ENCODE results near the gene INSL6. TPM values are rescaled to one million over a fixed set of nuclear protein-coding genes. Genes with fewer than 3 reads are reported as not detected.

The INSL6 gene
- total RNA-seq, 1 donor = not detected

GRCh38 chr9:5146241-5146640, 39.2 kb downstream of the INSL6 start:
- H3K4me3 ChIP-seq (ENCODE audit: low read depth, low read length) = no peak overlapping the region
- DNase-seq (ENCODE audit: low read depth) = no peak
- TF ChIP-seq CTCF (IDR thresholded peaks at IDR 0.05; ENCODE audit: insufficient read depth, low read length) = no peak

GRCh38 chr9:5144217-5144616, 41.2 kb downstream of the INSL6 start:
- H3K4me3 ChIP-seq (ENCODE audit: low read depth, low read length) = no peak overlapping the region
- TF ChIP-seq CTCF (IDR thresholded peaks at IDR 0.05; ENCODE audit: insufficient read depth, low read length) = no peak
- no peak for DNase-seq (ENCODE audit: low read depth)

- no peak overlapping the region for H3K4me3 ChIP-seq (ENCODE audit: low read depth, low read length)
- DNase-seq (ENCODE audit: low read depth) = no peak
- TF ChIP-seq CTCF (IDR thresholded peaks at IDR 0.05; ENCODE audit: insufficient read depth, low read length) = no peak
Measured at GRCh38 chr9:5140151-5140550, 45.3 kb downstream of the INSL6 start.

- DNase-seq (ENCODE audit: low read depth) = no peak
- H3K4me3 ChIP-seq (ENCODE audit: low read depth, low read length) = no peak overlapping the region
- TF ChIP-seq CTCF (IDR thresholded peaks at IDR 0.05; ENCODE audit: insufficient read depth, low read length) = no peak
Measured at GRCh38 chr9:5122516-5122915, 62.9 kb downstream of the INSL6 start.

GRCh38 chr9:5122116-5122515, 63.3 kb downstream of the INSL6 start:
- no peak for TF ChIP-seq CTCF (IDR thresholded peaks at IDR 0.05; ENCODE audit: insufficient read depth, low read length)
- DNase-seq (ENCODE audit: low read depth) = no peak

GRCh38 chr9:5113994-5114748, 71.3 kb downstream of the INSL6 start:
- TF ChIP-seq CTCF (IDR thresholded peaks at IDR 0.05; ENCODE audit: insufficient read depth, low read length) = no peak
- no peak for DNase-seq (ENCODE audit: low read depth)
- no peak overlapping the region for H3K4me3 ChIP-seq (ENCODE audit: low read depth, low read length)

More at GRCh38 chr9:5122116-5122515, 63.3 kb downstream of the INSL6 start:
- no peak overlapping the region for H3K4me3 ChIP-seq (ENCODE audit: low read depth, low read length)

Small RNA genes lying within 50 kb of the gene (small RNA-seq; reads per million reads assigned to genes)
- gene AL133547.1 = not detected

Other genes starting within 250 kb of the INSL6 start
- gene JAK2, start 200.4 kb downstream of the INSL6 start, total RNA-seq (ENCODE audit: low replicate concordance) = 13.2 and 19.2 TPM in 2 replicates
- gene INSL4, start 45.8 kb upstream of the INSL6 start, total RNA-seq (ENCODE audit: low replicate concordance) = not detected in 2 replicates
- gene RLN2, start 119.1 kb upstream of the INSL6 start, total RNA-seq (ENCODE audit: low replicate concordance) = not detected in 2 replicates
- gene RLN1, start 154.2 kb upstream of the INSL6 start, total RNA-seq (ENCODE audit: low replicate concordance) = 0.18 TPM in 1 of 2 replicates, not detected in the other